ENCODE measurements around the gene NFIX. TPM values are rescaled to one million over a fixed set of nuclear protein-coding genes. Genes with fewer than 3 reads are reported as not detected.

Gene NFIX
- total RNA-seq, 2 experiments from 2014 or later = 3.0 to 3.3 TPM

DNA sequence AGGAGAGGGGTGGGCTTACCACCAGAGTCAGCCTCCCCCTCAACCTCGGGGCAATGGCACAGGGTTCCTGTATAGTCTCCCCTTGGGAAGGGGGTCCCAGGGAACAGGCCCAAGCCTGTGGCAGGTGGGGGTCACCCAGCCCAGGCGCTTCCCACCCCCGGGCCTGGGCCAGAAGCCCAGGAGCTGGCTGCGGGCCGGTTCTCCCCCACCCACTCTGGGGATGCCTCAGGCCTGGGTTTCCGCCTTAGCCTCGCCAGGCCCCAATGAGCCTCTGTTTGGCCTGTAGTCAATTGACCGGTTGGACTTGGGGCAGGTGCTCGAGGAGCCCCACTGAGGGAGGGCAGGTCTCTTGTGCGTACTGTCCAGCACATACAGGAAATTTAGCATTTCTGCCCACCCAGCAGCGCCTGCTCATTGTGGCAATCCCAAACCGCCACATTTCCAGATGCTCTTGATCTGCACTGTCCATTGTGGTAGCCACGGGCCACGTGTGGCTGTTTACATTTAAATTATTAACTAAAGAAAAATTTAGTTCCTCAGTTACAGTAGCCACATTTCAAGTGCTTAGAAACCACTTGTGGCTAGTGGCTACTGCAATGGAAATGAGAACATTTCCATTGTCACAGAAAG, 97.4 kb downstream of the NFIX start:
- Histone ChIP-seq H3K27me3 (ENCODE audit: control insufficient read depth in 1 of 2, insufficient read depth in 2 of 2, low read length in 2 of 2) (peaks cover 15 to 20% of the 10 kb centered on the region in 2 experiments), H3K36me3 (ENCODE audit: insufficient read depth, low read length) (no peaks in the 10 kb centered on the region), H3K9me3 (ENCODE audit: control insufficient read depth in 1 of 2, insufficient read depth in 1 of 2, low read length in 2 of 2) (no peaks in the 10 kb centered on the region), H3K4me1 (ENCODE audit: insufficient read depth, low read length) (peaks cover 40% of the 10 kb centered on the region), H3K4me3 (ENCODE audit: low read length) (no peak overlapping the region), H3K27ac (ENCODE audit: low read depth in 1 of 2, low read length in 2 of 2) (no peak overlapping the region)
- Mint-ChIP-seq H3K27me3 (peaks cover 22% of the 10 kb centered on the region), H3K4me1 (ENCODE audit: low read depth) (peaks cover 19% of the 10 kb centered on the region), H3K4me3 (no peak overlapping the region), H3K27ac (no peak overlapping the region), H3K9me3 (no peaks in the 10 kb centered on the region), H3K36me3 (ENCODE audit: low read depth) (no peaks in the 10 kb centered on the region)
- ATAC-seq (ENCODE audit: poor library complexity) = no peak
- ChIA-PET CTCF (interaction anchor here (1.7 to 4.4 kb wide), 4 partner anchors 31 to 115 kb away, joined by 6 to 83 read pairs (median 8); no protein-coding TSS in a partner anchor), POLR2A (interaction anchor here (3.6 kb wide), 1 partner anchor 12 kb away, joined by 16 read pairs; no protein-coding TSS in a partner anchor)
- intact Hi-C loops (cut with DNase I, micrococcal nuclease) = loop anchor here in 1 of 2 experiments (1.0 kb wide), 2 partner anchors 109 to 114 kb away; no protein-coding TSS in a partner anchor
- TF ChIP-seq, protein P1, sequence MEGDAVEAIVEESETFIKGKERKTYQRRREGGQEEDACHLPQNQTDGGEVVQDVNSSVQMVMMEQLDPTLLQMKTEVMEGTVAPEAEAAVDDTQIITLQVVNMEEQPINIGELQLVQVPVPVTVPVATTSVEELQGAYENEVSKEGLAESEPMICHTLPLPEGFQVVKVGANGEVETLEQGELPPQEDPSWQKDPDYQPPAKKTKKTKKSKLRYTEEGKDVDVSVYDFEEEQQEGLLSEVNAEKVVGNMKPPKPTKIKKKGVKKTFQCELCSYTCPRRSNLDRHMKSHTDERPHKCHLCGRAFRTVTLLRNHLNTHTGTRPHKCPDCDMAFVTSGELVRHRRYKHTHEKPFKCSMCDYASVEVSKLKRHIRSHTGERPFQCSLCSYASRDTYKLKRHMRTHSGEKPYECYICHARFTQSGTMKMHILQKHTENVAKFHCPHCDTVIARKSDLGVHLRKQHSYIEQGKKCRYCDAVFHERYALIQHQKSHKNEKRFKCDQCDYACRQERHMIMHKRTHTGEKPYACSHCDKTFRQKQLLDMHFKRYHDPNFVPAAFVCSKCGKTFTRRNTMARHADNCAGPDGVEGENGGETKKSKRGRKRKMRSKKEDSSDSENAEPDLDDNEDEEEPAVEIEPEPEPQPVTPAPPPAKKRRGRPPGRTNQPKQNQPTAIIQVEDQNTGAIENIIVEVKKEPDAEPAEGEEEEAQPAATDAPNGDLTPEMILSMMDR (IDR thresholded peaks at IDR 0.05) = no peak
- DNase-seq = no peak

DNA sequence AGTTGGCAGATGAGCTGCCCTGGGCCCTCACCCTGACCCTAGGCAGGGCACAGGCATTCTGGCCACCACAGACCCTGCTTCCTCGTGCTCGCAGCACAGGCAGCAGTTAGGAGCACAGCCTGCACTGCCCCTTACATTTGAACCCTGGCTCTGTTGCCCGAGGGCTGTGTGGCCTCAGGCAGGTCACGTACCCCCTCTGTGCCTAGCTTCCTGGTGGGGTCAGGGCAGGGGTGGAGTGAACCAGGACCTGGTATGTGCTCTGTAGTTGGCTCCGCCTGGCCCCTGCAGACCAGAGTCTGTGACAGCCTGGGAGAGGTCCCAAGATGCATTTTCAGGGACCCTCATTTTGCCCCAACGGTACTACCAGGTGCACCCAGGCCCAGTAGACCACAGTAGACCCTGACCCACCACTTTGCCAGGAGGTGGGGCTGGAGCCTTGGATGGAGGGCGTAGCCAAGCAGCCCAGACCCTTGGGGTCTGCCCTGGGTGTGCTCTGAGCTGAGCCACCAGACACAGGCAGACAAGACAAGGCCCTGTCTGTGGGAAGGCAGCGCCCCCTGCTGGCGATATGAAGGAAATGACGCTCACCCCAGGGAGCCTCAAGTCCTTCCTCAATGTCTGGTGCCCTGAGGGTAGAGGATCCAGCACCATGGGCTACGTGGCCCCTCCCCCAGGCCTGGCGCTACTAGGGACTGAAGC, 98.3 kb downstream of the NFIX start:
- peaks cover 20 to 23% of the 10 kb centered on the region in 2 experiments for H3K27me3 ChIP-seq (ENCODE audit: control insufficient read depth in 1 of 2, insufficient read depth in 2 of 2, low read length in 2 of 2)
- no peaks in the 10 kb centered on the region for H3K36me3 ChIP-seq (ENCODE audit: insufficient read depth, low read length)
- CTCF ChIA-PET = interaction anchor here (0.6 to 4.4 kb wide), 8 partner anchors 9 to 156 kb away, joined by 3 to 83 read pairs (median 18); partner anchors contain the start of gene CALR

GRCh38 chr19:13094106-13094504, 98.8 kb downstream of the NFIX start:
- Mint-ChIP-seq H3K9me3 (no peaks in the 10 kb centered on the region), H3K36me3 (ENCODE audit: low read depth) (no peaks in the 10 kb centered on the region), H3K27me3 (peaks cover 30% of the 10 kb centered on the region), H3K4me3 (peak overlapping the region; percentile 51), H3K27ac (no peak overlapping the region), H3K4me1 (ENCODE audit: low read depth) (peaks cover 33% of the 10 kb centered on the region)
- Histone ChIP-seq H3K27ac (ENCODE audit: low read depth in 1 of 2, low read length in 2 of 2) (no peak overlapping the region), H3K4me3 (ENCODE audit: low read length) (no peak overlapping the region), H3K9me3 (ENCODE audit: control insufficient read depth in 1 of 2, insufficient read depth in 1 of 2, low read length in 2 of 2) (no peaks in the 10 kb centered on the region), H3K4me1 (ENCODE audit: insufficient read depth, low read length) (peaks cover 54% of the 10 kb centered on the region), H3K27me3 (ENCODE audit: control insufficient read depth in 1 of 2, insufficient read depth in 2 of 2, low read length in 2 of 2) (peaks cover 23% of the 10 kb centered on the region in 2 experiments), H3K36me3 (ENCODE audit: insufficient read depth, low read length) (no peaks in the 10 kb centered on the region)
- TF ChIP-seq, protein P1 (IDR thresholded peaks at IDR 0.05) = peak; percentile 46
- ChIA-PET CTCF (interaction anchor here (1.1 to 4.4 kb wide), 7 partner anchors 9 to 156 kb away, joined by 3 to 83 read pairs (median 25); partner anchors contain the start of gene CALR), POLR2A (interaction anchor here (0.7 to 3.6 kb wide), 5 partner anchors 11 to 129 kb away, joined by 3 to 16 read pairs (median 6); no protein-coding TSS in a partner anchor)
- DNase-seq = no peak
- ATAC-seq (ENCODE audit: poor library complexity) = no peak
- intact Hi-C loops (cut with DNase I, micrococcal nuclease) = loop anchor here in 1 of 2 experiments (1.0 kb wide), 1 partner anchor 116 kb away; no protein-coding TSS in a partner anchor

More for the DNA sequence above, 98.3 kb downstream of the NFIX start:
- no peaks in the 10 kb centered on the region for H3K9me3 Mint-ChIP-seq
- H3K4me1 ChIP-seq (ENCODE audit: insufficient read depth, low read length) = peaks cover 48% of the 10 kb centered on the region
- H3K4me3 ChIP-seq (ENCODE audit: low read length) = no peak overlapping the region
- H3K27ac Mint-ChIP-seq = no peak overlapping the region
- intact Hi-C loops (cut with DNase I, micrococcal nuclease) = loop anchor here (1.0 kb wide), 2 partner anchors 110 to 115 kb away; no protein-coding TSS in a partner anchor
- DNase-seq = peak; percentile 68 to 91 (median 76)
- H3K27ac ChIP-seq (ENCODE audit: low read depth in 1 of 2, low read length in 2 of 2) = no peak overlapping the region
- peaks cover 29% of the 10 kb centered on the region for H3K27me3 Mint-ChIP-seq
- POLR2A ChIA-PET = interaction anchor here (0.8 to 3.6 kb wide), 4 partner anchors 11 to 129 kb away, joined by 3 to 16 read pairs (median 8); no protein-coding TSS in a partner anchor
- no peaks in the 10 kb centered on the region for H3K9me3 ChIP-seq (ENCODE audit: control insufficient read depth in 1 of 2, insufficient read depth in 1 of 2, low read length in 2 of 2)
- TF ChIP-seq, protein P1 (IDR thresholded peaks at IDR 0.05) = peak; percentile 89
- no peaks in the 10 kb centered on the region for H3K36me3 Mint-ChIP-seq (ENCODE audit: low read depth)
- peaks cover 27% of the 10 kb centered on the region for H3K4me1 Mint-ChIP-seq (ENCODE audit: low read depth)
- peak; percentile 73 for ATAC-seq (ENCODE audit: poor library complexity)
- peak overlapping the region; percentile 51 for H3K4me3 Mint-ChIP-seq
